Gastroesophageal sphincter (tissue), 4 donors: ENCODE measurements around the gene ZNF880. TPM values are rescaled to one million over a fixed set of nuclear protein-coding genes. Genes with fewer than 3 reads are reported as not detected.
"Not testable (repeated sequence)": the region's sequence is repeated elsewhere in the genome, so short reads cannot be mapped to it uniquely, and the experiment has no call there.

Source experiments
- ATAC-seq: fragments of 150-250 bp; one replicate; pipeline ENCODE4 v1.9.1; 2016; ENCODE audit warnings: mild to moderate bottlenecking, moderate library complexity
- H3K27ac ChIP-seq, 4 donors: fragments of 200-600 bp; sonication (generic) in 3 of 4; 1 replicate in 3 of 4; 2 replicates in 1 of 4; pipeline ENCODE4 v1.5.1; 2016 to 2019
- H3K27me3 ChIP-seq: fragments of 200-600 bp; sonication (generic); one replicate; pipeline ENCODE4 v1.5.1; 2019
- H3K36me3 ChIP-seq, 2 donors: fragments of 200-600 bp; sonication (generic); one replicate each; pipeline ENCODE4 v1.5.1; 2019; ENCODE audit warnings: control low read depth in 1 of 2
- H3K4me1 ChIP-seq, 3 donors: fragments of 200-600 bp; sonication (generic); 1 replicate in 2 of 3; 2 replicates in 1 of 3; pipeline ENCODE4 v1.5.1; 2016 to 2019; ENCODE audit warnings: control low read depth in 2 of 3
- H3K4me3 ChIP-seq, 2 donors: fragments of 200-600 bp; sonication (generic); one replicate each; pipeline ENCODE4 v1.5.1; 2019; ENCODE audit warnings: mild to moderate bottlenecking in 1 of 2, moderate library complexity in 1 of 2
- H3K9me3 ChIP-seq, 3 donors: fragments of 200-600 bp; sonication (generic); one replicate each; pipeline ENCODE4 v1.5.1; 2017 to 2019; ENCODE audit warnings: control low read depth in 2 of 3
- EP300 ChIP-seq: sonication (generic); formaldehyde crosslinking; IDR thresholded peaks from one replicate; pipeline ENCODE4 v1.6.1; 2017; ENCODE audit warnings: antibody characterized with exemption, mild to moderate bottlenecking
- POLR2A ChIP-seq, 2 donors: fragments of 450-650 bp; IDR thresholded peaks; one replicate each; pipeline ENCODE4 v1.6.1; 2017; ENCODE audit warnings: antibody characterized with exemption in 2 of 2, mild to moderate bottlenecking in 2 of 2, moderate library complexity in 1 of 2
- POLR2AphosphoS5 ChIP-seq: sonication (generic); formaldehyde crosslinking; IDR thresholded peaks from one replicate; pipeline ENCODE4 v1.6.1; 2017; ENCODE audit warnings: antibody characterized with exemption
- WGBS, 2 donors: methylation state at CpG; one replicate each; pipeline ENCODE4 v1.1.5; 2018; ENCODE audit warnings: low coverage in 1 of 2; 5-methylcytosine and 5-hydroxymethylcytosine counted together
- total RNA-seq, 4 donors: library from RNA; depleted of rRNA; stranded (reverse); fragments of >200 nt; gene quantifications; one replicate each; pipeline ENCODE4 v1.1.0, GENCODE V29; 2016
- TF ChIP-seq, protein P1 (sequence below), 4 experiments: fragments of 200-600 bp in 2 of 4; fragments of 450-650 bp in 2 of 4; sonication (generic) in 1 of 4; IDR thresholded peaks; one replicate each; pipeline ENCODE4 v1.5.1; 2017 to 2019; ENCODE audit warnings: antibody characterized with exemption in 4 of 4, mild to moderate bottlenecking in 2 of 4, moderate library complexity in 2 of 4

The ZNF880 gene
- total RNA-seq, 4 donors from 2014 or later: 16.0 to 29.5 (median 27.6) TPM

- 0 to 1% methylated on average over 19 to 31 of the region's 55 CpGs for WGBS, 2 donors
- peaks cover 0 to 15% (median 5%) of the 10 kb centered on the region in 3 donors for H3K4me1 ChIP-seq
- H3K27ac ChIP-seq: peak within 1 kb of the TSS; percentile 30 to 87 (median 82)
- ATAC-seq: peak; percentile 96
- peaks cover 0 to 43% (median 3%) of the 10 kb centered on the region in 3 donors for H3K9me3 ChIP-seq
- H3K27me3 ChIP-seq: no peaks in the 10 kb centered on the region
- TF ChIP-seq POLR2AphosphoS5 (peak; percentile 72), POLR2A (IDR thresholded peaks at IDR 0.05) (peak; percentile 33 to 36), EP300 (no peak)
- TF ChIP-seq, protein P1, sequence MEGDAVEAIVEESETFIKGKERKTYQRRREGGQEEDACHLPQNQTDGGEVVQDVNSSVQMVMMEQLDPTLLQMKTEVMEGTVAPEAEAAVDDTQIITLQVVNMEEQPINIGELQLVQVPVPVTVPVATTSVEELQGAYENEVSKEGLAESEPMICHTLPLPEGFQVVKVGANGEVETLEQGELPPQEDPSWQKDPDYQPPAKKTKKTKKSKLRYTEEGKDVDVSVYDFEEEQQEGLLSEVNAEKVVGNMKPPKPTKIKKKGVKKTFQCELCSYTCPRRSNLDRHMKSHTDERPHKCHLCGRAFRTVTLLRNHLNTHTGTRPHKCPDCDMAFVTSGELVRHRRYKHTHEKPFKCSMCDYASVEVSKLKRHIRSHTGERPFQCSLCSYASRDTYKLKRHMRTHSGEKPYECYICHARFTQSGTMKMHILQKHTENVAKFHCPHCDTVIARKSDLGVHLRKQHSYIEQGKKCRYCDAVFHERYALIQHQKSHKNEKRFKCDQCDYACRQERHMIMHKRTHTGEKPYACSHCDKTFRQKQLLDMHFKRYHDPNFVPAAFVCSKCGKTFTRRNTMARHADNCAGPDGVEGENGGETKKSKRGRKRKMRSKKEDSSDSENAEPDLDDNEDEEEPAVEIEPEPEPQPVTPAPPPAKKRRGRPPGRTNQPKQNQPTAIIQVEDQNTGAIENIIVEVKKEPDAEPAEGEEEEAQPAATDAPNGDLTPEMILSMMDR (IDR thresholded peaks at IDR 0.05): no peak
- H3K36me3 ChIP-seq: peaks cover 0 to 6% of the 10 kb centered on the region in 2 donors
- peak within 1 kb of the TSS; percentile 59 to 74 for H3K4me3 ChIP-seq
Measured at GRCh38 chr19:52336117-52336790, 33.5 kb upstream of the ZNF880 start, which contains the start of gene ZNF610. Gene ZNF610, plus strand, starts transcription at chr19:52336243. Its CDS starts 12,930 bp downstream, at chr19:52349173.

GRCh38 chr19:52336791-52337381 is 32.8 kb upstream of the ZNF880 start:
- TF ChIP-seq POLR2AphosphoS5 (no peak), POLR2A (IDR thresholded peaks at IDR 0.05) (no peak), EP300 (no peak)
- TF ChIP-seq, protein P1 (IDR thresholded peaks at IDR 0.05): no peak
- Histone ChIP-seq H3K27ac (peak overlapping the region; percentile 30 to 87 (median 82)), H3K36me3 (peaks cover 0 to 6% of the 10 kb centered on the region in 2 donors), H3K4me3 (peak overlapping the region; percentile 59 to 74), H3K9me3 (peaks cover 0 to 36% (median 0%) of the 10 kb centered on the region in 3 donors), H3K4me1 (peaks cover 0 to 15% (median 5%) of the 10 kb centered on the region in 3 donors), H3K27me3 (no peaks in the 10 kb centered on the region)
- WGBS, 2 donors: 0 to 2% methylated on average over 4 to 8 of the region's 9 CpGs
- ATAC-seq: no peak

DNA sequence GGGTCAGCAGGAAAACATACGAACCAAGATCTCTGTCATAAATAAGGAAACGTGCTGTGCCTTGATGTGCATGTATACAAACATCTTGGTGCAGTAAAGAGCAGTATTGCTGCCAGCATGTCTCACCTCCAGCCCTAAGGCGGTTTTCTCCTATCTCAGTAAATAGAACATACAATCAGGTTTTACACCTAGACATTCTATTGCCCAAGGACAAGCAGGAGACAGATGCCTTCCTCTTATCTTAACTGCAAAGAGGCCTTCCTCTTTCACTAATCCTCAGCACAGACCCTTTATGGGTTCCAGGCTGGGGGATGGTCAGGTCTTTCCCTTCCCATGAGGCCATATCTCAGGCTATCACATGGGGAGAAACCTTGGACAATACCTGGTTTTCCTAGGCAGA is 30.7 kb upstream of the ZNF880 start:
- H3K36me3 ChIP-seq, ATAC-seq, H3K27ac ChIP-seq, H3K4me3 ChIP-seq, H3K27me3 ChIP-seq: not testable (repeated sequence)
- WGBS, 2 donors: 72% methylated on average over 3 of the region's 3 CpGs; no CpG with 5 or more reads in 1 of the 2 donors
- Histone ChIP-seq H3K4me1 (peaks cover 0 to 20% (median 5%) of the 10 kb centered on the region in 3 donors), H3K9me3 (peaks cover 0 to 16% (median 0%) of the 10 kb centered on the region in 3 donors)

GRCh38 chr19:52343548-52343947 is 26.2 kb upstream of the ZNF880 start:
- no peaks in the 10 kb centered on the region for H3K27me3 ChIP-seq
- H3K27ac ChIP-seq: no peak overlapping the region
- no peak for ATAC-seq
- TF ChIP-seq, protein P1 (IDR thresholded peaks at IDR 0.05): peak in 3 of 4 experiments; percentile 26 to 52 (median 46)
- no peak for TF ChIP-seq POLR2AphosphoS5
- H3K4me3 ChIP-seq: no peak overlapping the region
- peaks cover 0 to 6% (median 0%) of the 10 kb centered on the region in 3 donors for H3K4me1 ChIP-seq
- WGBS, 2 donors: 13 to 37% methylated on average over 3 to 5 of the region's 8 CpGs
- no peaks in the 10 kb centered on the region for H3K9me3 ChIP-seq
- H3K36me3 ChIP-seq: peaks cover 0 to 17% of the 10 kb centered on the region in 2 donors

DNA sequence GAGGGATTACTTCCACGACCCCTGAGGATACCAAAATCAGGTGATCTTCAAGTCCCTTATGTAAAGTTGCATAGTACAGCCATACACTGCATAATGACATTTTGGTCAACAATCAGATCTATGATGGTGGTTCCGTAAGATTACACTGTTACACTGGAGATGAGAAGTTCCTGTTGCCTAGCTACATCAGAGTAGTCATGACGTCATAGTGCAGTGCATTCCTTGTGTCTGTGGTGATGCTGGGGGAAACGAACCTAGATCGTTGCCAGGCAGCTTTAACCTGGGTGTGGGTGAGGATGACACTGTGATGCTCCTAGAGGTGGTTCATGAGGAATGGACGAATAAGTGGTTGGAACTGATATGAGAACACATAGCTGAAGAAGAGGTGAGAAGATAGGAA is 24.6 kb upstream of the ZNF880 start:
- no peak for TF ChIP-seq POLR2AphosphoS5
- TF ChIP-seq EP300: no peak
- TF ChIP-seq, protein P1 (IDR thresholded peaks at IDR 0.05): no peak
- TF ChIP-seq POLR2A (IDR thresholded peaks at IDR 0.05): no peak
- Histone ChIP-seq H3K4me1 (peaks cover 0 to 6% (median 0%) of the 10 kb centered on the region in 3 donors), H3K4me3 (no peak overlapping the region), H3K27ac (no peak overlapping the region), H3K36me3 (peaks cover 0 to 28% of the 10 kb centered on the region in 2 donors), H3K27me3 (no peaks in the 10 kb centered on the region), H3K9me3 (no peaks in the 10 kb centered on the region)
- ATAC-seq: no peak
- 82 to 93% methylated on average over 4 of the region's 6 CpGs for WGBS, 2 donors
